K562 (cell line): ENCODE results near the gene TRAPPC2B.

Source experiments
- CEBPB ChIP-seq: fragments of 450-650 bp; IDR thresholded peaks from 2 replicates; pipeline ENCODE4 v1.6.1; 2016; ENCODE audit warnings: missing genetic modification characterization, missing compliant biosample characterization
- EP300 ChIP-seq: IDR thresholded peaks from 2 replicates; pipeline ENCODE4 v1.6.1; 2012; ENCODE audit warnings: low read length, improper control_type of control experiment
- FOXA3 ChIP-seq, 2 experiments: fragments of 450-650 bp in 1 of 2; sonication (generic) in 1 of 2; formaldehyde crosslinking; IDR thresholded peaks in 1 of 2; conservative IDR thresholded peaks in 1 of 2; 2 replicates each; pipeline versions ENCODE4 v1.4.0 to v1.8.0; 2020 to 2022; ENCODE audit warnings: mild to moderate bottlenecking in 2 of 2, missing genetic modification reagents in 1 of 2
- FOXK1 ChIP-seq: sonication (generic); formaldehyde crosslinking; IDR thresholded peaks from 2 replicates; pipeline ENCODE4 v1.8.0; 2022; ENCODE audit warnings: missing genetic modification reagents, mild to moderate bottlenecking, borderline replicate concordance
- HMGXB4 ChIP-seq: sonication (generic); formaldehyde crosslinking; IDR thresholded peaks from 2 replicates; pipeline ENCODE4 v1.8.1; 2023; ENCODE audit warnings: mild to moderate bottlenecking, missing genetic modification reagents
- MTA1 ChIP-seq: fragments of 450-650 bp; IDR thresholded peaks from 2 replicates; pipeline ENCODE4 v1.6.1; 2017; ENCODE audit warnings: borderline replicate concordance
- MYBL2 ChIP-seq, 2 experiments: fragments of 450-650 bp in 1 of 2; sonication (generic) in 1 of 2; formaldehyde crosslinking in 1 of 2; IDR thresholded peaks; 2 replicates each; pipeline versions ENCODE4 v1.6.1 to v1.8.1; 2017 to 2022; ENCODE audit warnings: borderline replicate concordance in 1 of 2, inconsistent platforms in 1 of 2, low read depth in 1 of 2, mild to moderate bottlenecking in 1 of 2, missing genetic modification reagents in 1 of 2, moderate library complexity in 1 of 2
- POLR2A ChIP-seq: fragments of 450-650 bp; conservative IDR thresholded peaks from 2 replicates; pipeline ENCODE4 v1.6.1; 2016
- REST ChIP-seq, 2 experiments: fragments of 450-650 bp; formaldehyde crosslinking in 1 of 2; IDR thresholded peaks; 2 replicates each; pipeline versions ENCODE4 v1.4.0 to v1.6.1; 2014 to 2020; ENCODE audit warnings: mild to moderate bottlenecking in 2 of 2, borderline replicate concordance in 1 of 2, low read depth in 1 of 2
- SAFB2 ChIP-seq: fragments of 200-400 bp; formaldehyde crosslinking; IDR thresholded peaks from 2 replicates; pipeline ENCODE4 v1.6.1; 2018; ENCODE audit warnings: borderline replicate concordance, low read length, low read depth, moderate library complexity; ENCODE audit not compliant: severe bottlenecking
- STAT5B ChIP-seq: fragments of 250-450 bp; sonication (Bioruptor Pico); IDR thresholded peaks from 2 replicates; pipeline ENCODE4 v1.8.0; 2021; ENCODE audit warnings: mild to moderate bottlenecking, inconsistent platforms
- ZNF609 ChIP-seq: sonication (generic); formaldehyde crosslinking; IDR thresholded peaks from 2 replicates; pipeline ENCODE4 v1.8.1; 2023; ENCODE audit warnings: missing genetic modification reagents, mild to moderate bottlenecking, borderline replicate concordance

- TF ChIP-seq FOXK1 = no peak
- no peak for TF ChIP-seq CEBPB
- TF ChIP-seq REST (IDR thresholded peaks at IDR 0.05; ENCODE audit: borderline replicate concordance) = no peak
- TF ChIP-seq REST (CRISPR knock-in tag; IDR thresholded peaks at IDR 0.05; ENCODE audit: low read depth) = no peak
- TF ChIP-seq FOXA3 (CRISPR knock-in tag; conservative IDR thresholded peaks at IDR 0.05 in 1 of 2, IDR thresholded peaks at IDR 0.05 in 1 of 2) = no peak
- no peak for TF ChIP-seq ZNF609 (CRISPR knock-in tag)
- no peak for TF ChIP-seq SAFB2
- TF ChIP-seq EP300 = no peak
- TF ChIP-seq STAT5B (CRISPR knock-in tag) = no peak
- no peak for TF ChIP-seq HMGXB4 (CRISPR knock-in tag)
- TF ChIP-seq POLR2A = no peak
- TF ChIP-seq MTA1 = no peak
- no peak for TF ChIP-seq MYBL2 (IDR thresholded peaks at IDR 0.05; ENCODE audit: low read depth)
- TF ChIP-seq MYBL2 (CRISPR knock-in tag; IDR thresholded peaks at IDR 0.05; ENCODE audit: borderline replicate concordance) = no peak
Observed at GRCh38 chr19:57389194-57389729, 25.9 kb downstream of the TRAPPC2B start.
